Renal pelvis (tissue), 12 donors: Measurements from ENCODE around the gene RGL4. TPM values are rescaled to one million over a fixed set of nuclear protein-coding genes. Genes with fewer than 3 reads are reported as not detected.
A peak's percentile ranks its signal among the peaks of the same experiment; 100 is the strongest.
"Not testable (repeated sequence)": the region's sequence is repeated elsewhere in the genome, so short reads cannot be mapped to it uniquely, and the experiment has no call there.

Experiments used
- DNase-seq: peaks from one replicate; pipeline ENCODE4 v3.0.0-alpha.2; 2013
- long read RNA-seq, 16 experiments: transcript quantifications; one replicate each; lab custom pipeline, GENCODE V29; 2026
- polyA plus RNA-seq, 3 donors: library from polyadenylated mRNA; unstranded; fragments of 120-200 nt; gene quantifications; one replicate each; pipeline ENCODE4 v1.2.1, GENCODE V29; 2013; ENCODE audit not compliant: insufficient read length in 3 of 3

Gene RGL4, protein sequence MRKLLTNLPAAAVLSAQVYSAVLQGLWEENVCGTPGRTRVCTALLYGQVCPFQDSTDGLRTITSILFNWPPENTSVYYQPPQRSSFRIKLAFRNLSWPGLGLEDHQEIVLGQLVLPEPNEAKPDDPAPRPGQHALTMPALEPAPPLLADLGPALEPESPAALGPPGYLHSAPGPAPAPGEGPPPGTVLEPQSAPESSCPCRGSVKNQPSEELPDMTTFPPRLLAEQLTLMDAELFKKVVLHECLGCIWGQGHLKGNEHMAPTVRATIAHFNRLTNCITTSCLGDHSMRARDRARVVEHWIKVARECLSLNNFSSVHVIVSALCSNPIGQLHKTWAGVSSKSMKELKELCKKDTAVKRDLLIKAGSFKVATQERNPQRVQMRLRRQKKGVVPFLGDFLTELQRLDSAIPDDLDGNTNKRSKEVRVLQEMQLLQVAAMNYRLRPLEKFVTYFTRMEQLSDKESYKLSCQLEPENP
- polyA plus RNA-seq = 1 to 10 TPM; 2.5 to 5.7 (median 3.9) TPM
- long read RNA-seq, donor 1 = 0 reads
- long read RNA-seq, donor 2 = 0 reads
- long read RNA-seq, donor 3 = 0 reads
- long read RNA-seq, donor 4 = 0 reads
- long read RNA-seq, donor 5 = 0 reads
- long read RNA-seq, donor 6, partial matches to known transcripts = 15 of 15 reads
- long read RNA-seq, donor 6, other reads (novel, unspliced or antisense) = 0 of 15 reads
- long read RNA-seq, donor 7 = 0 reads
- long read RNA-seq, donor 8 = 0 reads
- long read RNA-seq, donor 9 = 0 reads
- long read RNA-seq, donor 10 = 0 reads
- long read RNA-seq, donor 11 = 0 reads
- long read RNA-seq, donor 12, partial matches to known transcripts = 7 of 14 reads
- long read RNA-seq, donor 12, other reads (novel, unspliced or antisense) = 7 of 14 reads
- long read RNA-seq, donor 13, partial matches to known transcripts = 0 of 1 reads
- long read RNA-seq, donor 13, other reads (novel, unspliced or antisense) = 0 of 1 reads
- long read RNA-seq, donor 14 = 0 reads
- long read RNA-seq, donor 15 = 0 reads
- long read RNA-seq, donor 16 = 0 reads

GRCh38 chr22:23690713-23691112 is at the start of gene RGL4:
Gene RGL4 (plus strand): TSS chr22:23691013. CDS start chr22:23692031, 1,018 bp downstream.
- DNase-seq = no peak

DNA sequence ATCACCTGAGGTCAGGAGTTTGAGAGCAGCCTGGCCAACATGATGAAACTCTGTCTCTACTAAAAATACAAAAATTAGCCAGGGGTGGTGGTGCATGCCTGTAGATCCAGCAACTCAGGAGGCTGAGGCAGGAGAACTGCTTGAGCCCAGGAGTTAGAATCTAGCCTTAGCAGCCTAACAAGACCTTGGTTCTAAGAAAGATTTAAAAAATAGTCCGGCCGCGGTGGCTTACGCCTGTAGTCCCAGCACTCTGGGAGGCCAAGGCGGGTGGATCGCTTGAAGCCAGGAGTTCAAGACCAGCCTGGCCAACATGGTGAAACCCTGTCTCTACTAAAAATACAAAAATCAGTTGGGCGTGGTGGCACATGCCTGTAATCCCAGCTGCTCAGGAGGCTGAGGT is 44.3 kb upstream of the RGL4 start:
- not testable (repeated sequence) for DNase-seq

GRCh38 chr22:23649071-23649501 is 41.7 kb upstream of the RGL4 start:
- DNase-seq = no peak

DNA sequence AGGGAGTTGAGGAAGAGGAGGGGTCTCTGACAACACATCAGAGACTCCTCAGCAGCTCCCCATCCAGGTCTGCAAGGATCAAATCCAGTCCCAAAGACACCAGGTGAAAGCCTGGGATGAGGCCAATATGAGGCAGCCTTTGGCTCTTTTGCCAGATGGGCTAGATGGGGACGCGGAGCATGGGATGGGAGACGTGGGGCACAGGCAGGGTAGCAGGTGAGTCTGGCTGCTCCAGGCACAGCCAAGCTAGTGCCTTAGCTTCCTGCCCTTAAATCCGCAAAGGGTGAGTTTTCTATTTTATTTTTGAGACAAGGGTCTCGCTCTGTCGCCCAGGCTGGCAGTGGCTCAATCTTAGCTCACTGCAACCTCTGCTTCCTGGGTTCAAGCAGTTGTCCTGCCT is 39.1 kb upstream of the RGL4 start:
- DNase-seq = no peak

GRCh38 chr22:23652286-23652685 is 38.5 kb upstream of the RGL4 start:
- DNase-seq = no peak

DNA sequence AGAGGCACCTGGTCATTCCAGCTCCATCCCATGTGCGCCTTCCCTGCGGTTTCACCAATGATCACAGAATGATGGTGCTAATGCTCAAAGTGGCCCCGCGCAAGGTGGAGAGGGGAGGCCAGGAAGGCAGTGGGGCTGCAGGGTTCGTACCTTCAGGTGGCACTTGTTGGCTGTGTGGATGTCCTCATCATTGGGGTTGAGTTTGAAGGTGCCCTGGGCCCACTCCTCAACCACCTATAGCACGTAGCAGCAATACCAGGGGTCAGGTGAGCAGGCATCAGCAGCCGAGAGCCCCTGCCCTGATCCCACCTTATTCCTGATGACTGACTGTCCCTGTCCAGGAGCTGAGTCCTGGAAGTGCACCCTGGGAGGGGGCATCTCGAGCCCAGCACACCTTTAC is 38.1 kb upstream of the RGL4 start:
- DNase-seq = no peak

GRCh38 chr22:23655891-23656475 is 34.8 kb upstream of the RGL4 start:
- no peak for DNase-seq

- DNase-seq = no peak
Measured at GRCh38 chr22:23657727-23658126, 33.1 kb upstream of the RGL4 start.

GRCh38 chr22:23660381-23660780 is 30.4 kb upstream of the RGL4 start:
- not testable (repeated sequence) for DNase-seq

DNA sequence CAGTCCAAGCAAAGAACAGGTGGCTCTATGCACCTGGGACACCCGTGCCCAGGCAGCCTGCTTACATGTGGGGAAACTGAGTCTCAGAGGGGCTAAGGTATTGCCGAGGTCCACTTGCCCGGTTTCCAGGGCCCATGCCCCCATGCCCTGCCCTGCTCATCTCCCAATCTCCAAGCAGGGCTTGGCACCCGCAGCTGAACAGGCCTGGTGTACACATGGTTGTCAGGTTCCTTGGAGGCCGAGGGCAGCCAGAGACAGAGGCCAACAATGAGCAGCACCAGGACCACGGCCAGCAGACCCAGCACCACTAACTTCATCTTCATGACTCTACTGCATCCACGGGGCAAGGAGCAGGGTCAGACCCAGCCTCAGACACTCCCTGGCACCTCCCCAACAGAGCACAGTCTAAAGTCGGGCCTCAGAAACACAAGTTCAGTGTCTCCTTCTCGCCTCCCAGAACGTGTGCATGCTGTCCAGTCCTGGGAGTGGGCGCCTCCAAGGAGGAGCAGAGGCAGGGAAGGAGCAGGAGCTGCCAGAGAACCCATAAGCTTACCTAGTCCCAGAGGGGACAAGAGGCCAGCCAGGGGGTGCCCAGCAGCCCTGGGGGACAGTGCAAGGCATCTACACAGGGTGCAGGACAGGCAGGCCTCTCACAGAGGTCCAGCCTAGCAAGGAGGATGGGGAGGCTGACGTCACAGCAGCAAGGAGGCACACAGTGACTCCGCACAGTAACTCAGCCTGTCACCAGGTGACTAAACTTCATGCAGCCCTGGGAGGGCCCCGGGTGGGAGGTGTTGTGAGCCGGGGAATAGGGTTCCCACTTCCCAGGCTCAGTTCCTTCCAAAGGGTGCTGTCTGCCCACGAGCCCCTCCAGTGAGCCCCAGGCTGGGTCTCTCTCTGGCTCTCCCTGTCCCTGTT is 20.2 kb upstream of the RGL4 start:
- no peak for DNase-seq

- DNase-seq = not testable (repeated sequence)
Measured at GRCh38 chr22:23671387-23671786, 19.4 kb upstream of the RGL4 start.

DNA sequence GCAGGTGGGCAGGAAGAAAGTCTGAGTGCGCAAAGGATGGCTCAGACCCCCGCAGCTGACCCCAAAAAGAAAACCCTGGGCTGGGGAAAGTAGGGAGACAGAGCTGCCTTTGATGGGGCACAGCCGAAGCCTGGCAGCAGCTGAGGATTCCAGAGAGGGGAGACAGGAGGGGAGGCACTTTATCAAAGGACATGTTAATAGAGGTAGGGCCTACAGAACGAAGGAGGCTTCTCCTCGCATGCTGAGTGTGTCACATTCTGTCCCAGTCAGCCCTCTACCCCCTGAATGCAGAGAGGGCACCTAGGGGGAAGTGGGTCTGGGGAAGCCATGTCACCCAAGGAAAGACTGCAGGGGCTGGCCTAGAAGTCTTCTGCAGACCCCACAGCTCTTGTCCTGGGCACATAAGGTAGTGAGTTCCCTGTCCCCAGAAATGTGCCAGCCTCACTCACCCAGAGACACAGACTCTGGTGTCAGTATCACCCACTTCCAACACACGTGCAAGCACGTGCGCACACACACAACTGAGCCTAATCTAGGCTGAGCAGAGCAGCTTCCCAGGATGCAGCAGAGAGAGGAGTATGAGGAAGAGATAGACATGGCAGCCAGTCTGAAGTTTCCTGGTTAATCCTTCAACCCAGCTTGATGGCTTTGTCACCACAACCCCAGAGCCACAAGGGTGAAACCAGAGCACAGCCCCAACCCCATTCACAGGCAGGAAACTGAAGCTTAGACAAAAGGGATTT is 18.3 kb upstream of the RGL4 start:
- not testable (repeated sequence) for DNase-seq

GRCh38 chr22:23673050-23673620 is 17.7 kb upstream of the RGL4 start:
- DNase-seq = no peak

DNA sequence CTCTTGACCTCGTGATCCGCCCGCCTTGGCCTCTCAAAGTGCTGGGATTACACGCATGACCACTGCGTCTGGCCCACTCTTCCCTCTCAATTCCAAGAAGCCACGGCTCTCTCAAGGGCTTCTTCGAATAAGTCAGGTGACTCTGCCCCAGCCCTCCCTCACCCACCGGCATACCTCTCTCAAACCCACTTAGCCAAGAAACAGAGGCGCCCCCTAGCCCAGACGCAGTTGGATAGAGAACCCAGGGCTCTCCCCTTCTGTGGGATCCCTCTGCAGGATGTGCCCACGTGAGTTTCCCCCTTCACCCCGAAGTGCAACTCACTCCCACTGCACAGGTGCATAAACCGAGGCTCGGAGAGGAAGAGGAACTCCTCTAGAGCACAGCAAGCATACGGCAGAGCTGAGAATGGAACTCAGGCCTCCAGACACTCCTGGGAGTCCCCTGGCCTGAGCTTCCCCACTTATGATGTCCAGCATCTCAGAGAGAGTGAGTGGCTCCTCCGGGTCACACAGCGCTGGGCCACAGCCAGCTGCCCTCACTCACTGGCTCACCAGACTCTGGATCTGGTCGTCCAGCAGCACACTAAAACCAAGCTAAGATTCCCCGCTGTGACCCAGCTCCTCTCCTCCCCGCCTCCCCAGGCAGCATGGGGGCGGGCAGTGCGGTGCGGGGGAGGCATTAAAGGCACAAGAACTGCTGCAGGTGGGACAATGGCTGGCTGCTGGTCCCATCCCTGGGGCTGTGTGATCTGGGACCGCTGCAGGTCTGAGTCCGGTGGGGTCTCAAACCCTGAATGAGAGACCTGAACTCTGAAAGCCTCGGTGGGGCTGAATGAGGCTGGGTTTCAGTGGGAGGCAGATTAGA is 16.8 kb upstream of the RGL4 start:
- no peak for DNase-seq

- not testable (repeated sequence) for DNase-seq
Measured at GRCh38 chr22:23674886-23675501, 15.8 kb upstream of the RGL4 start.

GRCh38 chr22:23675502-23676415 is 15.1 kb upstream of the RGL4 start:
- peak; percentile 37 for DNase-seq
